D721Med (cell line): Measurements from ENCODE around the gene PSENEN.

Source experiments
- DNase-seq: peaks from one replicate; pipeline ENCODE4 v3.0.0; 2011; ENCODE audit warnings: low spot score; ENCODE audit not compliant: insufficient read length
- FAIRE-seq: peaks from 2 replicates; lab custom pipeline; 2011; peaks lifted over from hg19 to GRCh38; lab: Jason Lieb, UNC
- TF ChIP-seq, protein P1 (sequence below): IDR thresholded peaks from 2 replicates; pipeline ENCODE4 v1.5.1; 2012; ENCODE audit warnings: mild to moderate bottlenecking, control low read depth; ENCODE audit not compliant: insufficient read depth; ENCODE audit errors: missing control alignments

Gene PSENEN

DNA sequence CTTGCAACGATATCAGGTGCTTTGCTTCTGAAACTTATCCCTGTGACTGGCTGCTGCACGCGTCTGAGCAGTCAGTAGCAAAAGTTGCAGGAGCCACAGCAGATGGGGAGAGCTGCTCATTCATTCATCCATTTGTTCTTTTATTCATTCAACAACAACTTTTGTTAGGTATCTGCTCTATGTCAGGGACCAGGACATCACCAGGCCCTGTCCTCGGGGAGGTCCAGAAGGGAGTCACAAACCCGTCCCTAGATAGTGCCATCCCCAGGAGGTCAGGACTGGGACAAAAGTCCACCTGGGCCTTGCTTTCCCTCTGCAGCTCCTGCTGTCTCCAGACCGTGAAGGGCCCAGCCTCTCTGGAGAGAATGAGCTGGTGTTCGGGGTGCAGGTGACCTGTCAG lies 32.5 kb downstream of the PSENEN start:
- DNase-seq (no peak), FAIRE-seq (no peak)
- TF ChIP-seq, protein P1, sequence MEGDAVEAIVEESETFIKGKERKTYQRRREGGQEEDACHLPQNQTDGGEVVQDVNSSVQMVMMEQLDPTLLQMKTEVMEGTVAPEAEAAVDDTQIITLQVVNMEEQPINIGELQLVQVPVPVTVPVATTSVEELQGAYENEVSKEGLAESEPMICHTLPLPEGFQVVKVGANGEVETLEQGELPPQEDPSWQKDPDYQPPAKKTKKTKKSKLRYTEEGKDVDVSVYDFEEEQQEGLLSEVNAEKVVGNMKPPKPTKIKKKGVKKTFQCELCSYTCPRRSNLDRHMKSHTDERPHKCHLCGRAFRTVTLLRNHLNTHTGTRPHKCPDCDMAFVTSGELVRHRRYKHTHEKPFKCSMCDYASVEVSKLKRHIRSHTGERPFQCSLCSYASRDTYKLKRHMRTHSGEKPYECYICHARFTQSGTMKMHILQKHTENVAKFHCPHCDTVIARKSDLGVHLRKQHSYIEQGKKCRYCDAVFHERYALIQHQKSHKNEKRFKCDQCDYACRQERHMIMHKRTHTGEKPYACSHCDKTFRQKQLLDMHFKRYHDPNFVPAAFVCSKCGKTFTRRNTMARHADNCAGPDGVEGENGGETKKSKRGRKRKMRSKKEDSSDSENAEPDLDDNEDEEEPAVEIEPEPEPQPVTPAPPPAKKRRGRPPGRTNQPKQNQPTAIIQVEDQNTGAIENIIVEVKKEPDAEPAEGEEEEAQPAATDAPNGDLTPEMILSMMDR: no peak

DNA sequence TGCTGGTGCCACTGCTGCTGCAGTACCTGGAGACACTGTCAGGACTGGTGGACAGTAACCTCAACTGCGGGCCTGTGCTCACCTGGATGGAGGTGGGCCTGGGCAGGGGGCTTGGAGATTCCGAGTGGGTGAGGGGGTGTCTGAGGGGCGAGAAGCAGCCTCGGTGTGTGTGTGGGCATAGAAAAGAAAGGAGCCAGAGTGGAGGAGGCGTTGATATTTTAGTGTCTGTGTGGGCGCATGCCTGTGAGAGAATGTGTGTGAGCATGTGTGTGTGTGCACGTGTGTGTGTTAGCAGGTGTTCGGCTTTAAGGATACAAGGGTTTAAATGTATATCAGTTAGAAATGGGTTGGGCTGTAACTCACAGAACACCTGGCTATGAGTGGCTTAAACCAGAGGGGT lies 33.6 kb downstream of the PSENEN start:
- TF ChIP-seq, protein P1: no peak

DNA sequence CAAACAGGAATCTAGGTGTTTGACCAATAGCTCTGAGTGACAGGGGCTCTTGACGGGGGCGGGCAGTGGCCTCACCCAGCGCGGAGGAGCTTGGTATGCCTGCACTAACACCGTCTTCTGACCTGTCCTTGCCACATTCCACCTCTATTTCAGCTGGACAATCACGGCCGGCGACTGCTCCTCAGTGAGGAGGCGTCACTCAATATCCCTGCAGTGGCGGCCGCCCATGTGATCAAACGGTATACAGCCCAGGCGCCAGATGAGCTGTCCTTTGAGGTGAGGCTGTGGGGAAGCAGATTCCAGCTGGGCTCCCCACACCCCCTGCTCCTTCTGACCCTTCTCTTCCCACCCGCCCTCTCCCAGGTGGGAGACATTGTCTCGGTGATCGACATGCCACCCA lies 34.6 kb downstream of the PSENEN start:
- DNase-seq (no peak), FAIRE-seq (no peak)
- TF ChIP-seq, protein P1: no peak

More for the DNA sequence above, 33.6 kb downstream of the PSENEN start:
- FAIRE-seq (no peak), DNase-seq (no peak)

DNA sequence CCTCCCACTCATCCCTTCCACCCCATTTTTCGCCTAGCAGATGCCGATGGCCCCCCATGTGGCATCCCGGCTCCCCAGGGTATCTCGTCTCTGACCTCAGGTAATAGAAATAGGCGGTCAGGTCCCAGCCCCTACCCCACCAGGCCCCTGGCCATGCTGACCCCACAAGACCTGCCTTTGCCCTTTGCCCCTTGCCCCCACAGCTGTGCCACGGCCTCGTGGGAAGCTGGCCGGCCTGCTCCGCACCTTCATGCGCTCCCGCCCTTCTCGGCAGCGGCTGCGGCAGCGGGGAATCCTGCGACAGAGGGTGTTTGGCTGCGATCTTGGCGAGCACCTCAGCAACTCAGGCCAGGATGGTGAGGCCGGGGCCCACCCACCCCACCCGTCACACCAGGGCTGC lies 35.3 kb downstream of the PSENEN start:
- FAIRE-seq (no peak), DNase-seq (no peak)
- TF ChIP-seq, protein P1: no peak

DNA sequence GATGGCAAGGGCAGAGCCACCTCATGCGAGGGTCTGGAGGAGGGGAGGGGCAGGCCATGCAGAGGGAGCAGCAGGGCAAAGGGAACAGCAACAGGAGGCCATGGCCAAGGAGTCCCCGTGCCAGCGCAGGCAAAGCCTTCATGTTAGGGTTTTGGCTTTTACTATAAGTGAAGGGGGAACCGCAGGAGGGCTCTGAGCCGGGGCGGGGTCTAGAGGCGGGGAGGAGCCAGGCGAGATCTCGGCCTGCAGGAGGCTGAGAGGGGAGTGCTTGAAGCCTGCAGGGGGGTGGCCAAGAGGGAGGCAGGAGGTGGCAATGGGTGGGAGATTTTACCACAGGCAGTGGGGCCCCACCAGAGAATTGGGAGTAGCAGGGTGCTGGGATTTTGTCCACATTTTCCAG lies 36.2 kb downstream of the PSENEN start:
- TF ChIP-seq, protein P1: no peak
- FAIRE-seq (no peak), DNase-seq (no peak)

DNA sequence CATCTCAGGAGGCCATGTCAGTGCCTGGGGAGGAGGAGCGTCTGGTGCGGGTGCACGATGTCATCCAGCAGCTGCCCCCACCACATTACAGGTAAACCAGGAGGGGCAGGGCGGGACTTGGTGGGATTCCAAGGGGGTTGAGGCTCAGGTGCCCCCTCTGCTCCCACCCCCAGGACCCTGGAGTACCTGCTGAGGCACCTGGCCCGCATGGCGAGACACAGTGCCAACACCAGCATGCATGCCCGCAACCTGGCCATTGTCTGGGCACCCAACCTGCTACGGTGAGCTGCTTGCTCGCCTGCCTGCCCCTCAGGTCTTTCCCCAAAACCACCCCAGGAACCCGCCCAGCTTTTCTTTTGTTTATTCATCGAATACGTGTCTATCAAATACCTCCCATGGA lies 37.1 kb downstream of the PSENEN start:
- DNase-seq: no peak
- TF ChIP-seq, protein P1: no peak
- no peak for FAIRE-seq

DNA sequence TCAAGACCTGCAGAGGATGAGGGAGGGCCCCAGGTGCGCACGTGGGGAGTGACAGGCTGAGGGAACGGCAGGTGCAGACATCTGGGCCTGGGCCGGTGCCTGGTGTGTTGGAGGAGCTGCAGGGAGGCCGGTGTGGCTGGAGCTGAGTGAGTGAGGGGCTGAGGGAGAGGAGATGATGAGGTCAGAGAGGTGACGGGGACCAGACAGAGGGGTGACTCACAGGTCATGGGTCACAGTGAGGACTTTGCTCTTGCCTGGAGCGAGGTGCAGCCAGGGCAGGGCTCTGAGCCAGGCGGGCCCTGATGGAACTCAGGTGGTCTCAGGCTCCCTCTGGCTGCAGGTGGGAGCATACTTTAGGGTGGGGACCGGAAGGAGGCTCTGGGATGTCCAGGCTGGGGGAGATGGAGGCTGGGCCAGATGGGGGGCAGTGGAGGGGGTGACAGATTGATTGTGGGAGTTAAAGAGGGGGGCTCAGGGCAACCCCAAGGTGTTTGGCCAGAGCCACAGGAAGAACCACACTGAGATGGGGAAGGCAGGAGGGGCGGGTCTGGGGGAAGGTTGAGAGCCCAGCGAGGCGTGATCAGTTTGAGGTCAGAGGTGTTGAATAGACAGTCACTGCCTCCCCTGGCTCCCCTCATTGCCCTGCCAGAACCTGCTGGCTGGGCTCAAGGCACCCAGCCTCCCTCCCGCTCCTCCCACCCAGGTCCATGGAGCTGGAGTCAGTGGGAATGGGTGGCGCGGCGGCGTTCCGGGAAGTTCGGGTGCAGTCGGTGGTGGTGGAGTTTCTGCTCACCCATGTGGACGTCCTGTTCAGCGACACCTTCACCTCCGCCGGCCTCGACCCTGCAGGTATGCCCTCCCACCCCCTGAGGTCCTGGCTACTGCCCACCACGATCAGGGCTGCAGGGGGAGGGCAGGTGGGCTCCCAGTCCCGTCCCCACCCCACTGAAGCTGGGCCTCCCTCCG lies 38.3 kb downstream of the PSENEN start:
- FAIRE-seq (no peak), DNase-seq (no peak)
- TF ChIP-seq, protein P1: no peak
